ENCODE data around the gene SOWAHB.
"Not testable (repeated sequence)": the region's sequence is repeated elsewhere in the genome, so short reads cannot be mapped to it uniquely, and the experiment has no call there.

Gene SOWAHB

DNA sequence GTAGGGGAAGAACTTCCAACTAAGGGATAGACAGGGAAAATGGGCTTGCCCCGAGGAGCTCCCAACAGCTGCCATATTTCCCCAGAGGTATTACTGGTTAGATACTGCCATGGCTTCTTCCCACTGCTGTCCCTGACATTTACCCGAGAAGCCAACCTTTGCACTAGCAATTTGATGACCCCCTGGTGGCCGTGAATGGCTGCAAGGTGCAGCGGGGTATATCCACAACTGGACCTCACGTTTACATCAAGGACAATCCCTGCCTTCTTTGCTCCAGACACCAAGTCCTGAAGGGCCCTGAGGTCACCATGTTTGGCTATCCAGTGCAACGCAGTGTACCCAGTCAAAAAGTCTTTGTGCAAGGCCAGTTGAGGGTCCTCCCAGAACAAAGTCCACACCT is 2.3 kb downstream of the SOWAHB start:
- no peak for DNase-seq

DNA sequence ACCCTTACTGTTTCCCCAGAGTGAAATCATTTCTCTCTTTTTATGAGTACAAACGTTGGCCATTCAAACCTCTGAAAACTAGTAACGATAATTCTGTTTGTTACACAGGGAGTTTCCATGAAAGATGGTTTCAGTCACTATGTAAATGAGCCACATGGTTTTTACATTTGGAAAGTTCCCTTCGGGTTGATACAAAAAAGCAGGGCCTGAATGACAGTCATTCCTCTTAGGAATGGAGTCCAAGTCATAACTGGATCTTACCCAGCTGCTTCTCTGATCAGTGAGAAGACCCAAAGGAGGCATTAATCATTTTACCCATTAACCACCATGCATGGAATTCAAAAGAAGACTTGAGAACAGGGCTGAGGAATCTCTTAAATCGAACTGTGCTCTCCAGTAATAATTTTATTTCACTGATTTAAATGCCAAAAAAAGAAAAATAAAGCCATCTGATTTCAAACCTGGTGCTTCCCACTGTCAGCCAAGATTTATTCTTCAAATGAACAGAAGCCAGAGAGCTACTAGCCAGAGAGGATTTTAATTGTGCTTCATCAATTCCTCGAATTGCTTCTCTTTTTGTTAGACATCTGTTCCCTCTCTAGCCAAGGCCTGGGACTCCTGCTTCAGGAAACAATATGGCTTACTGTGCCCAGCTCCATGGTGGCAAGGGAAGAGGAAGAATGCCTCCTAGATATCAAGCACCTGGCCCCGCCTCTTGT is 3.2 kb downstream of the SOWAHB start:
- no peak for DNase-seq

- no peak for DNase-seq
These were observed 5.3 kb downstream of the SOWAHB start for GRCh38 chr4:76892601-76893000.

DNA sequence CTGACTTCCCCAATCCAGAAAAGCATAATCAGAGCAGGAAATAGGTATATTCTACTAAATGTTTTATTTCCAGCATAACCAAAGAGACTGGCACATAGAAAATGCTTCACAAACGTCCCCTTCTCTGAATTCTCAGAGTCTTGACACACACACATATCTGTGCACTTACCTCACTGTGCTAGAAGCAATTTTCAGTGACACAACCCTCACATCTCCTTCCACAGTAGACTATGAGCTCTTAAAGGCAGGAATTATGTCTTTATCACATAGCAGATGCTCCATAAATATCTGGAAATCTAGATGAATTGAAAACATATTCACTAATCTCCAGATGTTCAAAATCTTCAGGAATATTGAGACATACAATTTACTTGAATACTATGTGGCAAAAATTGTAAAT is 5.9 kb downstream of the SOWAHB start:
- DNase-seq = no peak

GRCh38 chr4:76886848-76887441 is 11.0 kb downstream of the SOWAHB start:
- no peak for DNase-seq

GRCh38 chr4:76886214-76886613 is 11.7 kb downstream of the SOWAHB start:
- no peak for DNase-seq

DNA sequence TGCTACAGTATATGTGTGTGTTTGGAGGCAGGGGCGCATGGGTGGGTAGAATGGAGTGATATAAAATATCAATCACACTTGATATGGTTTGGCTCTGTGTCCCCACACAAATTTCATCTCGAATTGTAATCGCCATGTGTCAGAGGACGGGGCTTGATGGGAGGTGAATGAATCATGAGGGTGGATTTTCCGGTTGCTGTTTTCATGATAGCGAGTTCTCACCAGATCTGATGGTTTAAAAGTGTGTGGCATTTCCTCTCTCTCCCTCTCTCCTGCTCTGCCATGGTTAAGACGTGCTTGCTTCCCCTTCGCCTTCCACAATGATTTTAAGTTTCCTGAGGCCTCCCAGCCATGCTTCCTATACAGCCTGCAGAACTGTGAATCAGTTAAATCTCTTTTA is 14.8 kb downstream of the SOWAHB start:
- no peak for DNase-seq

GRCh38 chr4:76882630-76883029 is 15.3 kb downstream of the SOWAHB start:
- DNase-seq = no peak

DNA sequence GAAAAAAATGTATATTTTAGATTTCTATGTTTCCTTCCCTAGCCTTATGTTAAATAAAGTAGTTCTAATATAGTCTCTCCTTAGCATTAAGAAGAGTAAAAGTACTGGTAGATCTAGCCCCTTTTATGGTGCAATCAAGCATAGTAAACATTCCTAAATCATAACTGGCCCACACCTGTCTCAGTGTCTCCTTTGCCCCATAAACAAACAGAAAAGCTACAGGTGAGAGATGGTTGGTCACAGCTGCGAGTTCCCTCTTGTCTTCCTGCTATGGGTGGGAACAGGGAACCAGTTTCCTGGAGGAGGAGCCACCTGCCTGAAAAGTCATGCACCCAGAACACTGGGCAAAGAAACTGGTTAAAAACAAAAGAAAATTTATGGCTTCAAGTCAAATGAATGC is 16.6 kb downstream of the SOWAHB start:
- DNase-seq = no peak

GRCh38 chr4:76879731-76880364 is 18.1 kb downstream of the SOWAHB start:
- DNase-seq = no peak

GRCh38 chr4:76878641-76879165 is 19.2 kb downstream of the SOWAHB start:
- not testable (repeated sequence) for DNase-seq

GRCh38 chr4:76874176-76874575 is 23.8 kb downstream of the SOWAHB start:
- no peak for DNase-seq

GRCh38 chr4:76873495-76873894 is 24.4 kb downstream of the SOWAHB start:
- DNase-seq = no peak

GRCh38 chr4:76872556-76872955 is 25.4 kb downstream of the SOWAHB start:
- no peak for DNase-seq

GRCh38 chr4:76868780-76869179 is 29.2 kb downstream of the SOWAHB start:
- DNase-seq = not testable (repeated sequence)

DNA sequence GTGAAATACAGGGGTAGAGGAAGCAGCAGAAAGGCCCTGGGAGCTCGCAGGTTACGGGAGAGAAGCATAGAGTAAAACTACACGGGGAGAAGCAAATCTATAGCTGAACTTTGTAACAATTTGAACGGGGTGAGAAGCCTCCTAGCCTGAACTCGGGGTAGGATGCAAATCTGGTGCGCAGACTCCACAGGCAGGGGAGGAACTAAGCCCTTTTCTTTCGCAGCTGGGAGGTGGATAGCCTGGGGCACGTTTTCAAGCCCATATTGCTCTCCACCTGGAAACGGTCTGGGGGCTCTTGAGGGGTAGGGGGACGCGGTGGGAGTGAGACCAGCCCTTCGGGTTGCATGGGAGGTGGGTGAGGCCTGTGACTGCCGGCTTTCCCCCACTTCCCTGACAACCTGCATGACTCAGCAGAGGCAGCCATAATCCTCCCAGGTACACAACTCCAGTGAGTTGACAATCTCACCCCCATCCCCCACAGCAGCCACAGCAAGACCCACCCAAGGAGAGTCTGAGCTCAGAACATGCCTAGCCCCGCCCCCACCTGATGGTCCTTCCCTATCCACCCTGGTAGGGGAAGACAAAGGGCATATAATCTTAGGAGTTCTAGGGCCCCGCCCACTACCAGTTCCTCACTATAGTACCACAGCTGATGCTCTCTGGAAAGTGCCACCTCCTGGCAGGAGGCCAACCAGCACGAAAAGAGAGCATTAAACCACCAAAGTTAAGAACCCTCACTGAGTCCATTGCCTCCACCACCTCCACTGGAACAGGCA is 29.9 kb downstream of the SOWAHB start:
- DNase-seq = no peak

DNA sequence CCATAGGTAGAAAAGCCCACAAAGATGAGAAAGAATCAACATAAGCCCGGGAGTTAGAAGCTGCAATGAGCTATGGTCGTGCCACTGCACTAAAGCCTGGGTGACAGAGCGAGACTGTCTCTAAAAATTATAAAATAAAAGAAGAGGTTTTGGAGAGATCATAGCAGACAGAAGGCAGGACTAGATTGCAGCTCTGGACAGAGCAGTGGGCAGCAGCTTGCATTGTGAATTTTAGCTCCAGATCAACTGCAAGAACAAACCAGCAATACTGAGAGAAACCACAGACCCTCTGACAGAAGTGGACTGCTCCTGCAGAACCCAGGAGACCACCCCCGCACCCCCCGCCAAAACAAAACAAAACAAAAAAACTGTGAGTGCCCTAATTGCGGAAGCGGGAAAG is 30.6 kb downstream of the SOWAHB start:
- no peak for DNase-seq

GRCh38 chr4:76866641-76867040 is 31.3 kb downstream of the SOWAHB start:
- DNase-seq = no peak

DNA sequence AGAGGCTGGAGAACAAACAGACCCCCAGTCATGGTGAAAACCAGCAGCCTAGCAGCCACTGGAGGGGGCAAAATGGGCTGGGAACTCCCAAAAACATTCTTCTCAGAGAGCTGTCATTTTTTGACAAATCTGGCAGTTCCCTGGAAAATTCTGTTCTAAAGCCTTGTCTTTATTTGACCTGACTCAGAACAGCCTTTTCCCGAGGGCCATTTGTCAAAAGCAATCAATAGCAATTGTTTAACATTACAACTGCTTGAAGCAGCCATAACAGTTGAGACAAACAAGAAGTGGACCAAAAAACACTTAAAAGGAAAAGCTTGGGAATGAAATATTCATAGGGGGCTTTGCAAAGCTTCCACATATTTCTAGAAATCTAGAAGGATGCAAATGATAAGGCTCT is 39.6 kb downstream of the SOWAHB start:
- no peak for DNase-seq

- no peak for DNase-seq
These were observed 40.9 kb downstream of the SOWAHB start for GRCh38 chr4:76857074-76857409.

GRCh38 chr4:76856243-76857073 is 41.5 kb downstream of the SOWAHB start:
- DNase-seq = no peak

DNA sequence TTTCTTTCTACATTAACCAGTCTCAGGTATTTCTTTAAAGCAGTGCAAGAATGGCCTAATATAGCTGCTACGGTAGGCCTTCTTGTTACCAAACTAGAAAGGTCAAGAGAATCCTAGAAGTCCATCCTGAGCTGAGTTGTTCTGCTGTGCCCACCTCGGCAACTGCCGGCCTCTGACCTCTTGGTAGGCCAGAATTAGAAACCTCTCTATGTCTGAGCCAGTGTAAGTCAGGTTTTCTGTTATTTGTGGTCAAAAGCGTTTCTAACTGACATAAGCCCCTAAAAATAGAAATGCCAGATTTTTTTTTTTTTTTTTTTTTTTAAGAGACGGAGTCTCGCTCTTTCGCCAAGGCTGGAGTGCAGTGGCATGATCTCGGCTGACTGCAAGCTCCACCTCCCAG is 43.1 kb downstream of the SOWAHB start:
- no peak for DNase-seq

GRCh38 chr4:76851375-76851774 is 46.6 kb downstream of the SOWAHB start:
- DNase-seq = no peak

All from bone marrow (tissue), 2 donors.